ENCODE data around the gene SHOX.

DNA sequence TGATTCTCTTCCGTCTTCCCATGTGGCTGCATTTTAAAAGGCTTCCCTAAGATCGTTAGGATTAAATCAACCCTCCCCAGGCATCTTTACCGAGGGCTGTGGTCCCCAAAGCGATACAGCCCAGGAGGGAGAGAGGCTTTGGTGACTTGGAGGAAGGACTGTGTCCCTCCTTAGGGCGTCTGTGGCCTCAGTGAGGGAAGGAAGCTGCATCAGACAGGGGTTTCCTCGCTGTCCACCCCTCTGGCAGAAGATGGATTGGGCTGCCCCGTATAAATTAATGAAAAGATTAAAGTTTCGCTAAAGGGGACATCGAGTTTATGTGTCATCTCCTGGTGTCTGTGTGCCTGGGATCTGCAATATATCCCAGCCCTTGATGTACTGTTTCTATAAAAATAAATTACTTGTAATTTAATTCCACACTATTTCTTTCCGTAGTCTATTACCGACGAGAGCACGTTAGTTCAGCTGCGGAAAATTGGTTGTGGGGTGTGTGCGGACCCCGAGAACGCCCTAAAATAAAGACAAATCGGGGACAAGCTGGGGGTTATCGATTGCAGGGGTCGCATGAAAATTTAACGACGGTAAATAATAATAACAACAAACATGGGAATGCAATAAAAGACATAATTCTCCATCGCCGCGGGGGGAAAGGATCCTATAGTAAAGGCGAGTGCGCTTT is 6.5 kb downstream of the SHOX start:
- TF ChIP-seq POLR2A (IDR thresholded peaks at IDR 0.05; ENCODE audit: borderline replicate concordance, extremely low read depth, insufficient read depth, insufficient read length) (no peak), JUND (IDR thresholded peaks at IDR 0.05) (no peak), SRF (IDR thresholded peaks at IDR 0.05; ENCODE audit: low read depth) (no peak), SP1 (IDR thresholded peaks at IDR 0.05; ENCODE audit: low read depth) (no peak), CTCF (IDR thresholded peaks at IDR 0.05 in 2 of 3, conservative IDR thresholded peaks at IDR 0.05 in 1 of 3; ENCODE audit: borderline replicate concordance in 1 of 3, insufficient read depth in 1 of 3, low read depth in 2 of 3, low read length in 2 of 3) (no peak), TCF7L2 (IDR thresholded peaks at IDR 0.05; ENCODE audit: borderline replicate concordance, extremely low read depth, insufficient read depth, insufficient read length) (no peak), POLR2AphosphoS5 (IDR thresholded peaks at IDR 0.05; ENCODE audit: low read depth, low read length) (no peak), YY1 (IDR thresholded peaks at IDR 0.05; ENCODE audit: extremely low read depth, insufficient replicate concordance, low read depth, low read length) (no peak), CEBPB (IDR thresholded peaks at IDR 0.05; ENCODE audit: low read depth) (no peak)
